SJCRH30 (cell line): ENCODE measurements around the gene TCEAL2. TPM values are rescaled to one million over a fixed set of nuclear protein-coding genes. Genes with fewer than 3 reads are reported as not detected.

Experiments used
- DNase-seq, 2 experiments: peaks; one replicate each; pipeline ENCODE4 v3.0.0-alpha.2; 2015 to 2020
- H3K27ac ChIP-seq: fragments of 250-450 bp; sonication (Bioruptor Pico); 2 replicates; pipeline ENCODE4 v1.5.1; 2020; ENCODE audit warnings: mild to moderate bottlenecking, moderate library complexity
- H3K27me3 ChIP-seq: fragments of 250-450 bp; sonication (Bioruptor Pico); 2 replicates; pipeline ENCODE4 v1.5.1; 2020; ENCODE audit warnings: mild to moderate bottlenecking, moderate library complexity
- H3K36me3 ChIP-seq: fragments of 250-450 bp; sonication (Bioruptor Pico); 2 replicates; pipeline ENCODE4 v1.5.1; 2020; ENCODE audit warnings: mild to moderate bottlenecking, moderate library complexity
- H3K4me1 ChIP-seq: fragments of 250-450 bp; sonication (Bioruptor Pico); 2 replicates; pipeline ENCODE4 v1.5.1; 2020; ENCODE audit warnings: mild to moderate bottlenecking, moderate library complexity
- H3K4me3 ChIP-seq: fragments of 250-450 bp; sonication (Bioruptor Pico); 2 replicates; pipeline ENCODE4 v1.5.1; 2020; ENCODE audit warnings: mild to moderate bottlenecking, moderate library complexity
- H3K9me3 ChIP-seq: fragments of 250-450 bp; sonication (Bioruptor Pico); replicated peaks from 2 replicates; pipeline ENCODE4 v1.5.1; 2020; ENCODE audit warnings: mild to moderate bottlenecking, moderate library complexity
- total RNA-seq: library from RNA; depleted of rRNA; stranded (reverse); fragments of >200 nt; shearing (Covaris generic); gene quantifications from 2 replicates; pipeline ENCODE4 v1.2.3, GENCODE V29; 2014; rRNA removed

TCEAL2 gene
- total RNA-seq, 1 experiment from 2014 or later: not detected

DNA sequence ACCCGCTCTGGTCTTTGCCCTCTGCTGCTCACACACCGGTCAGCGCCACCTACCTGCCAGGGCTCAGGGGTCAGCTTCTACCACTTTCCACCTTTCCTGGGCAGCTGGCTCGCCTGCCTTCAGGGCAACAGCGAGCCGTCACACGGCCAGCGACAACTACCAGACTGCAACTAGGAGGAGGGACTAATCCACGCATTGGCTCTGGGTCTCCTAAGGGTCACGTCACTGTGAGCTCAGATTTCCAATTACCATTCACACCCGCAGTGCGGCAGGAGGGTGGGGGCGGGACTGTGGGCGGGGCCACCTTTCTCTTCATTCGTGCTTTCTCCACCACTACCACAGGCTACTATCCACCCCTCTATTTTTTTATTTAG is 30.3 kb downstream of the TCEAL2 start, which contains the start of gene BEX5:
Gene BEX5, minus strand, starts transcription at position 172 of the 374 bp plus-strand sequence. CDS start 1,712 bp downstream, outside the sequence.
- no peak within 1 kb of the TSS for H3K27ac ChIP-seq
- no peaks in the 10 kb centered on the region for H3K4me1 ChIP-seq
- no peaks in the 10 kb centered on the region for H3K36me3 ChIP-seq
- H3K9me3 ChIP-seq: no peaks in the 10 kb centered on the region
- H3K4me3 ChIP-seq: no peak within 1 kb of the TSS
- no peaks in the 10 kb centered on the region for H3K27me3 ChIP-seq
- DNase-seq: no peak

Other genes with a start within 250 kb of the TCEAL2 start
- gene ZMAT1, start 193.7 kb upstream of the TCEAL2 start, total RNA-seq: 0.04 and 0.13 TPM in 2 replicates
- gene TCEAL6, start 16.8 kb downstream of the TCEAL2 start, total RNA-seq: not detected in 2 replicates
- not detected in 2 replicates for gene BEX5, start 30.3 kb downstream of the TCEAL2 start, total RNA-seq
- gene TCP11X1, start 89.6 kb downstream of the TCEAL2 start, total RNA-seq: 0.08 TPM in 1 of 2 replicates, not detected in the other
- gene NXF2, start 121.5 kb downstream of the TCEAL2 start, total RNA-seq: not detected in 2 replicates